HG02938 (cell line): ENCODE measurements around the gene PHYHIPL.

Experiments
- ATAC-seq: cut with Tn5 transposase; IDR thresholded peaks from one replicate; pipeline ENCODE4 v1.9.1; 2021; ENCODE audit warnings: mild to moderate bottlenecking, moderate library complexity; ENCODE audit not compliant: unreplicated experiment

Gene PHYHIPL

GRCh38 chr10:59252491-59252890 lies 76.0 kb downstream of the PHYHIPL start:
- no peak for ATAC-seq

DNA sequence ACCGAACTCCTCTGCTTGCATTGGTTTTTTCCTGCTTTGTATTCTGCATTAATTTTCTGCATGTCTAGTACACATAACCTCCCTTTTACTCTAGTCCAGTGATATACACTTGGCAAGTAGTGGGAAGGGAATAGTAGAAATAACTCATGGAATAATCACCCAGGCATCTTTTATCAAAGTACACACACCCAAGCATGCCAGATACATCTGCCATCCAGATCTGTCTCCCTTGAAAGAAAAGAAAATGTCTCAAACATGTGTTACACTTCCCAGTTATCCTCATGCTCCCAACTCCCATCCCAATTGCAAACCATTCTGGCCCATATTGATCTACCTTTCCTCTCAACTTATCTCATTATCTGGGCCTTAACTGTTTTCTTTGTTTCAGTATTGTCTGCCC lies 79.0 kb downstream of the PHYHIPL start:
- no peak for ATAC-seq

GRCh38 chr10:59257224-59257623 lies 80.8 kb downstream of the PHYHIPL start:
- no peak for ATAC-seq

GRCh38 chr10:59258890-59259289 lies 82.4 kb downstream of the PHYHIPL start:
- no peak for ATAC-seq

DNA sequence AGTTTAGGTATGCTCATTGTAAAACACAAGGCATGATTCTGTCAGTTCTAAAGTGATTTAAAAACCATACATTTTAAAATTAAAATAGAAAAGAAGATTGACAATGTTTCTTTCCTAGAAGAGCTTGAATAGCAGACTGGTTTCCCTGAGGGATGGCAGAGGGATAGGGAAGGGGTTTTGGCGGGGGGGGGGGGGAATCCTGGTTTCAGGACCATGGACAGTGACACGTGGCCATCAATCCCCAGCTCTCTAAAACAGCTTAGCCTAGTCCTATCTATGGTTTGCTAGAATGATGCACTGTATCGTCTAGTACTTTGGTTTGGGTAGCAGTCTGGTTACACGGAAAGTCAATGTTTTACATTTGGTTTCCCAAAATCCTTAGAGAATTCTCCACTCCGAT lies 88.7 kb downstream of the PHYHIPL start:
- ATAC-seq, result no peak

DNA sequence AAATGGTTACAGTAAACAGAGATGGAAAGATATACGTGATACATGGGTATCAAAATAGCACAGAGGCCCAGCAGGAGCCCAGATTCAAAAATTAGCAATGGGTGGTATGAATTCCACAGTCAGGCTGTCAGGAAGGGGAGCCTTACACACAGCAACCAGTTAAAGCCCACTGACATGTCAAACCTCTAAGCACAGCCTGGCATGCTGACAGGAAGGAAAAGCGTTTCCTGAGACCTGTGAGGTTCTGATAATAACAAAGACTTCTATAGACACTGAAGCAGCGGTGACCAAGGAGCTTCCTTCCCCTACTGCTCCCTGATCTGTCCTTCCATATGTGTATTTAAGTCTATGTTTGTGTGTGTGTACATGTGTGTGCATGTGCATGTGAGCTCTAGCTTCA lies 89.9 kb downstream of the PHYHIPL start:
- ATAC-seq, result no peak

- ATAC-seq, result no peak
Measured at GRCh38 chr10:59268460-59268859, 92.0 kb downstream of the PHYHIPL start.

DNA sequence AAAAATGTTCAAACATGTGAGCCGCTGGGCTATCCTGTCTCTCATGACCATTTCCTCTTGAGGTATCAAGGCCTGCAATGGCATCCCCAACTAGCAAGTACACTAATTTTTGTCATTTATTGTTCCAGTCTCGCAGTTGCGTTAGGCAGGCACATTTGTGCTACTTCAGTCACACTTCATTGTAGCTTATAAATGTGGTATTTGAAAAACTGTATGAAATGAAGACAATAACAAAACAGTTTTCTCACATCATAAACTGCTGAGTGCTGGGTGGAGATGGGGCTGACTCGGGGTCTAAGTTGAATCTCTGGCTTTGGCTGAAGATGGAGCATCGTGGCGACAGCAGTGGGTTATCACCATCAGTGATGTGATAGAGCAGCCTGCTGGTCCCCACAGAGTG lies 93.2 kb downstream of the PHYHIPL start:
- no peak for ATAC-seq

- ATAC-seq, result no peak
Measured at GRCh38 chr10:59270492-59270891, 94.0 kb downstream of the PHYHIPL start.

GRCh38 chr10:59271160-59271559 lies 94.7 kb downstream of the PHYHIPL start:
- ATAC-seq, result no peak

DNA sequence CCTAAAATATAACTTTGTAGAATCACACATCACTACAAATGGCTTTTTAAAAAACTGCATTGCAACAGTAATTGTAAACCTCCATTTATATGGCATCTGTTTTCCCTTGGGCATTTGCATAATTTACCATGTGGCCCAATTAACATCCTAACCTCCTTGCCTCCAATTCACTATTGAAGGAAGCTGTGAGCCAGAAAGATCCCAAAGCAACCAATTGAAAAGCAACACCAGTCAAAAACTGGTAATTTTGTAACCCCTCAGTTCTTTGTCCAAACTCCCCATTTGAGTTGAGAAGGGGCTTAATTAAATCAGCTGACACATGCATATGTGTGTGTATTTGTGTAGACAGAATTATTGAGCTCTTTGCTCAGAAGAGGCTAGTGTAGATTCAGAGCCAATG lies 95.6 kb downstream of the PHYHIPL start:
- ATAC-seq, result no peak

DNA sequence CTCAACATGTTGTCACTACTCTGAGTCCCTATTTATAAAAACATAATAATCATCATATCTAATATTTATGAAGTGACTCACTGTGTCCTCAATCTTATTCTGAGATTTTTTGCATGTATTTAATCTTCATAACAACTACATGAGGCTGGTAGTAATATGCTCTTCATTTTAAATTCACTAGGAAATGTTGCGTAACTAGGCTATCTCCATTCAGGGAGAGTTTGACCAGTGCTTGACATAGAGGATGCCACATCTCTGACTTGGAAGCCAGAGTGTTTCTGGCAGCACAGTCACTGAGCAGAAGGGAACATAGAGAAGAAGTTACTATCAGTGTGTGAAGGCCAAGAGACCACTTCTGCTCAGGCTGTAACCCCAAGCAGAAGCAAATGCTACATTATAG lies 97.0 kb downstream of the PHYHIPL start:
- ATAC-seq, result no peak

DNA sequence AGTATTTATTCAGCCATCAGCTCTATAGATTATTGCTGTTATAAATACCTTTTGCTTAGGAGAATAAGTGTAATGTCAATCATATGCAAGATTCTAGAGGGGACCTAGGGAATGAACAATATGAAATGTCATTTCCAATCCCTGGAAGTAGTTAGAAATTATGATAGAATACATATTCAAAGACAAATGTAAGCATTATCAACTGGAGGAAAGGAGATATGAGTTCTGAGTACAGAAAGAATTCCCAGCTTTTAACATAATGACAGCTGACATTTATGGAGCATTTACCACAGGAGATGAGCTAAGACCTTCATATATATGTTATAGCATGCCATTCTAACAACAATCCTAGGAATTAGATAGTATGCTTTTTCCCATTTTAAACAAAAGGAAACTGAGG lies 99.7 kb downstream of the PHYHIPL start:
- ATAC-seq, result no peak

GRCh38 chr10:59276919-59277318 lies 100.5 kb downstream of the PHYHIPL start:
- no peak for ATAC-seq

DNA sequence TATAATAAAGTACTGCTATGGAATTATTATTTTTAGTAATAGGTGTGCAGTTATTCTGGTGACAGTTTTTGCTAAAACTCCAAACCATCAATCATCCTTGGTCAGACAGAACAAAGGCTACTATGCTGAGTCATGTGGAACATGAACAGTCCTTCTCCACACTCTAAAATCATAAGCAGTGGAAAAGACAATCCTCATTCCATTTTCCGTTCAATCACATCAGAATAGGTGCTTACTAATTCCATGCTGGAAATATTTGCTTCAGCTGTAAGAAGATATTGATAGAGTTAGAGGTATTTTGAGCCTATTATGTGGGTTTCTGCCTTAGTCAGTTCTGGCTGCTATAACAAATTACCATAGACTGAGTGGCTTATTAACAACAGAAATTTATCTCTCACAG lies 103.0 kb downstream of the PHYHIPL start:
- no peak for ATAC-seq

GRCh38 chr10:59279991-59280505 lies 103.6 kb downstream of the PHYHIPL start:
- ATAC-seq, result no peak

GRCh38 chr10:59281861-59282260 lies 105.4 kb downstream of the PHYHIPL start:
- no peak for ATAC-seq

GRCh38 chr10:59283456-59284091 lies 107.1 kb downstream of the PHYHIPL start:
- ATAC-seq, result no peak

- ATAC-seq, result no peak
Measured at GRCh38 chr10:59284118-59284975, 107.9 kb downstream of the PHYHIPL start.

GRCh38 chr10:59285073-59285472 lies 108.6 kb downstream of the PHYHIPL start:
- no peak for ATAC-seq

DNA sequence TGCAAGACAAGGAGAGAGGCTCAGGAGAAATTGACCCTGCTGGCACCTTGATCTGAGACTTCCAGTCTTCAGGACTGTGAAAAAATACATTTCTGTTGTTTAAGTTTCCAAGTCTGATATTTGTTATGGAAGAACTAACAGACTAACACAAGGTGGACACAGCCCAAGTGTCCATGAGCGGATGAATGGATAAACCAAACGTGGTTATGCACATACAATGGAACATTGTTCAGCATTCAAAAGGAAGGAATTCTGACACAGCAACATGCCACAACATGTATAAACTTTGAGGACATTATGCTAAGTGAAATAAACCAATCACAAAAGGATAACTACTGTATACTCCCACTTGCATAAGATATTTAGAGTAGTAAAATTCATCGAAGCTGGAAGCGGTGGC lies 109.4 kb downstream of the PHYHIPL start:
- no peak for ATAC-seq

DNA sequence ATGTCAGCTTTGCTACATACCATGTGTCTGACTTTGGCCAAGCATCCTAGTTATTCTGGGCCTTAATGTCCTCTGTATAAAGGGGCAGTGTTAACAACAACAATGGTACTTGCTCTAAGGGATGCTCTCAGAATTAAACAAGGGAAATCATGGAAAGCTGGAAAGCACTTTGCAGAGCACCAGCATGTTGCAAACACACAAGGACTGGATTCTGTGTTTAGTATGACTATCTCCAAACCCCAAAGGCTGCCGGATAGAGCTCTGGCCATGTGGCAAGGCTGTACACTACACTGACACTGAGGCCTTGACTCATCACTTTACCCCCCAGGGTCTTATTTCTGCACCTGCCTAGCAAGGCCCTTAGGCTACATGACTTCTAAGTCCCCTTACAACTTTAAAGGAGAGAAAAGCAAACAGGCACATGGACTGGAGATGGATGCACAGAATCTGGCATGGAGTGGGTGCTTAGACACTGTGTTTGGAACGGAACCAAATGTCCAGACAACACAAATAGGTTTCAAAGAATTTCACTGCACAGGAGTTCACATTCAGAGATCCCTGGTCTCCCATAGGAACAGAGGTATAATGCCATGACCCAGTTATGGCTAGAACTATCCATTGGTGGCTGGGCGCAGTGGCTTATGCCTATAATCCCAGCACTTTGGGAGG lies 111.3 kb downstream of the PHYHIPL start:
- ATAC-seq, result no peak
